ENCODE results near the gene AGAP6. TPM values are rescaled to one million over a fixed set of nuclear protein-coding genes. Genes with fewer than 3 reads are reported as not detected.
"Not testable (repeated sequence)": the region's sequence is repeated elsewhere in the genome, so short reads cannot be mapped to it uniquely, and the experiment has no call there.

The AGAP6 gene
- total RNA-seq, 1 donor from 2014 or later = 3.6 TPM

GRCh38 chr10:50025627-50026026 is 37.4 kb downstream of the AGAP6 start:
- DNase-seq = no peak

GRCh38 chr10:50027195-50027594 is 39.0 kb downstream of the AGAP6 start:
- DNase-seq = no peak

- no peak for DNase-seq
Measured at GRCh38 chr10:50033481-50033880, 45.3 kb downstream of the AGAP6 start.

GRCh38 chr10:50035337-50035736 is 47.1 kb downstream of the AGAP6 start:
- DNase-seq = peak; percentile 41

GRCh38 chr10:50044941-50045664 is 56.9 kb downstream of the AGAP6 start:
- no peak for DNase-seq

GRCh38 chr10:50046457-50046856 is 58.3 kb downstream of the AGAP6 start:
- DNase-seq = not testable (repeated sequence)

GRCh38 chr10:50047594-50047993 is 59.4 kb downstream of the AGAP6 start:
- not testable (repeated sequence) for DNase-seq

GRCh38 chr10:50051995-50052660 is 63.9 kb downstream of the AGAP6 start:
- peak; percentile 36 for DNase-seq

GRCh38 chr10:50052778-50053376 is 64.7 kb downstream of the AGAP6 start:
- DNase-seq = not testable (repeated sequence)

GRCh38 chr10:50055494-50056292 is 67.5 kb downstream of the AGAP6 start:
- DNase-seq = not testable (repeated sequence)

GRCh38 chr10:50056654-50057053 is 68.4 kb downstream of the AGAP6 start:
- not testable (repeated sequence) for DNase-seq

GRCh38 chr10:50058727-50059126 is 70.5 kb downstream of the AGAP6 start:
- DNase-seq = not testable (repeated sequence)

- DNase-seq = not testable (repeated sequence)
Measured at GRCh38 chr10:50059946-50060345, 71.7 kb downstream of the AGAP6 start.

Other genes starting within 250 kb of the AGAP6 start
- 0.33 and 0.85 TPM in 2 replicates for gene OGDHL, start 226.1 kb upstream of the AGAP6 start, total RNA-seq
- 29.8 and 31.1 TPM in 2 replicates for gene PARG, start 46.4 kb upstream of the AGAP6 start, total RNA-seq
- 12.4 and 15.3 TPM in 2 replicates for gene TIMM23B, start 46.4 kb upstream of the AGAP6 start, total RNA-seq
- gene WASHC2A, start 79.5 kb downstream of the AGAP6 start, total RNA-seq = 45.3 and 61.3 TPM in 2 replicates

Data from dermis blood vessel endothelial cell (primary cell).